ENCODE results near the gene POTEH.
"Not testable (repeated sequence)": the region's sequence is repeated elsewhere in the genome, so short reads cannot be mapped to it uniquely, and the experiment has no call there.

GRCh38 chr22:15689749-15690125 is at the start of gene POTEH:
- TF ChIP-seq POLR2AphosphoS5 (IDR thresholded peaks at IDR 0.05); CTCF (IDR thresholded peaks at IDR 0.05; ENCODE audit: poor library complexity, severe bottlenecking); TAF1 (IDR thresholded peaks at IDR 0.05; ENCODE audit: low read depth); RAD21 (conservative IDR thresholded peaks at IDR 0.05); EP300 (conservative IDR thresholded peaks at IDR 0.05; ENCODE audit: poor library complexity, severe bottlenecking); SMC3 (conservative IDR thresholded peaks at IDR 0.05; ENCODE audit: poor library complexity); EZH2 (IDR thresholded peaks at IDR 0.05; ENCODE audit: borderline replicate concordance, insufficient read depth, low read length, poor library complexity, severe bottlenecking): not testable (repeated sequence)

Data from neural cell (in vitro differentiated cells).